IPS-18a (cell line): Measurements from ENCODE around the gene EIF4E2.

ENCODE experiments used
- H3K27ac ChIP-seq: one replicate; pipeline ENCODE4 v1.5.1; 2013; ENCODE audit warnings: low read length
- H3K27me3 ChIP-seq: one replicate; pipeline ENCODE4 v1.6.1; 2013; ENCODE audit warnings: mild to moderate bottlenecking, low read length; ENCODE audit not compliant: control insufficient read depth, insufficient read depth
- H3K36me3 ChIP-seq: one replicate; pipeline ENCODE4 v1.6.1; 2013; ENCODE audit warnings: low read depth, low read length; ENCODE audit not compliant: control insufficient read depth
- H3K4me1 ChIP-seq: one replicate; pipeline ENCODE4 v1.6.1; 2013; ENCODE audit warnings: low read depth, low read length; ENCODE audit not compliant: control insufficient read depth
- H3K4me3 ChIP-seq: one replicate; pipeline ENCODE4 v1.5.1; 2013; ENCODE audit warnings: low read length
- H3K9ac ChIP-seq: one replicate; pipeline ENCODE4 v1.6.1; 2013; ENCODE audit warnings: mild to moderate bottlenecking, low read length, moderate library complexity
- H3K9me3 ChIP-seq: one replicate; pipeline ENCODE4 v1.6.1; 2013; ENCODE audit warnings: low read depth, low read length; ENCODE audit not compliant: control insufficient read depth

The EIF4E2 gene

DNA sequence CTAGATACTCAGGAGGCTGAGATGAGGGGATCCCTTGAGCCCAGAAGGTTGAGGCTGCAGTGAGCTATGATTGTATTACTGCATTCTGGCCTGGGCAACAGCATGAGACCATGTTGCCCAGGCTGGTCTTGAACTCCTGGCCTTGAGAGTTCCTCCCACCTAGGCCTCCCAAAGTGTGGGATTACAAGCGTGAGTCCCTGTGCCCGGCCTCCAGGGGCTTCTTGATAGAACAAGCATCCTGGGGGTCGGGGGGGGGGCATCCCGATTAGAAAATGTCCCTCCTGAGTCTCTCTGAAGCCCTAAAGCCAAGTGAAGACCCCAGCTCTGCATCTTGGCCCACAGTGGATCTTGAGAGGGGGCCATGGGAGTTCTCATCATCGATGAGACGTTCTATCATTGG is 60.6 kb downstream of the EIF4E2 start:
- Histone ChIP-seq H3K4me3 (no peak overlapping the region), H3K9me3 (no peaks in the 10 kb centered on the region), H3K9ac (no peak overlapping the region), H3K36me3 (no peaks in the 10 kb centered on the region), H3K27me3 (no peaks in the 10 kb centered on the region), H3K4me1 (no peaks in the 10 kb centered on the region), H3K27ac (no peak overlapping the region)

DNA sequence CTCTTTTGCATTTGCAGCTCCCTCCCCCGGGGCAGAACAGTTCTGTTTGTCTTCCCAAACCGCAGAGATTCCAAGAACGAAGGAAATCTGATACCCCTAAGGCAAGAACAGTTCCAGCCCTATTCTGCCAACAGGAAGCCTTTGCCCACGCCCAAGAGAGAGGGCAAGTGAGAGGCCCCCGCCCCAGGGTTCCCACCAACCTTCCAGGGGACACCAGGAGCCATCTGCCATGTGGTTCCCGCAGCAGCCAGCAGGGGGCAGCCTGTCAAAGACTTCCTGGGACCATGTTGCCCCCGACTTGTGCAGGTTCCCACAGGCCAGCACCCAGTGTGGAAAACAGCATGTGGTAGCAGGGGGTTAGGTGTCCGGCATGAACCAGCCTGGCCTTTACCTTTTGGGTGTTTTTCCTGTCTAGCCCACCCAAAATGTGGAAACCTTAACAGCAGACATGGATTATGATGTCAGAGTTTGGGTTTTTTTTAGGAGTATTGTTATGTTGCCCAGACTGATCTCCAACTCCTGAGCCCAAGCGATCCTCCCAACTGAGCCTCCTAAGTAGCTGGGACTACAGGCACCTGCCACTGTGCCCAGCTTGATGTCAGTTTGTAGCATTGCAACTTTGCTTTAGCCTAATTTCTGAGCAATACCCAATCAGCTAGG is 61.2 kb downstream of the EIF4E2 start:
- no peaks in the 10 kb centered on the region for H3K36me3 ChIP-seq
- no peak overlapping the region for H3K4me3 ChIP-seq
- no peak overlapping the region for H3K27ac ChIP-seq
- H3K4me1 ChIP-seq: no peaks in the 10 kb centered on the region
- no peaks in the 10 kb centered on the region for H3K27me3 ChIP-seq
- H3K9ac ChIP-seq: no peak overlapping the region
- no peaks in the 10 kb centered on the region for H3K9me3 ChIP-seq

DNA sequence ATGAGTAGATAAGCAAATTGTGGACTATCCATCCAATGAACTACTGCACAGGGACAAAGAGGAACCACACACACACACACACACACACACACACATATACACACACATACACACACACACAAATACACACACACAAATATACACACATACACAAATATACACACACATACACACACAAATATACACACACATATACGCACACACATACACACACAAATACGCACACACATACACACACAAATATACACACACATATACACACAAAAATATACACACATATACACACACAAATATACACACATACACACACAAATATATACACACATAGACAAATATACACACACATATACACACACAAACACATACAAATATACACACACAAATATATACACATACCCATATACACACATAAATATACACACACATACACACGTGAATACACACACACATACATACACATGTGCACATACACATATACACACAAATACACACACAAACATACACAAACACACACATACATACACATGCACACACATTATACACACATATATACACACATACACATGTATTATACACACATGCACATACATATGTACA is 63.1 kb downstream of the EIF4E2 start:
- Histone ChIP-seq H3K9me3 (no peaks in the 10 kb centered on the region), H3K27me3 (no peaks in the 10 kb centered on the region), H3K27ac (no peak overlapping the region), H3K4me1 (no peaks in the 10 kb centered on the region), H3K9ac (no peak overlapping the region), H3K36me3 (no peaks in the 10 kb centered on the region), H3K4me3 (no peak overlapping the region)

DNA sequence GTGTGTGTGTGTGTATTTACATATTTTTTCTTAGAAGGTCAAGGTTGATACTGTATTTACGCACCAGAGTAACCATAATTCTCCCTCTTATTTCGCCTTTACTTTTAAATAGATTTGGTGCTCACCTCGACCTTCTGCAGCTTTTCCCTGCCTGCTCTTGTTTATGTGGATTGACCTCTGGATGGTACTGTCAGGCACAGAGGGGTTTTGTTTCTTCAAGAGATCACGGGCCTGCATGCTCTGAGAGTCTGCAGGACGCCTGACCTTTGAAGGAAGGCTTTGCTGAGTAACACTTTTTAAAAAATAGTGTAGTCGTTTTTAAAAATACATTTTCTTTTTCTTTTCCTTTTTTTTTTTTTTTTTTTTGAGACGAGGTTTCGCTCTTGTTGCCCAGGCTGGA is 64.8 kb downstream of the EIF4E2 start:
- Histone ChIP-seq H3K4me1 (no peaks in the 10 kb centered on the region), H3K4me3 (no peak overlapping the region), H3K9ac (no peak overlapping the region), H3K27ac (no peak overlapping the region), H3K9me3 (no peaks in the 10 kb centered on the region), H3K27me3 (no peaks in the 10 kb centered on the region), H3K36me3 (no peaks in the 10 kb centered on the region)
